ENCODE data around the gene TMEM151B. TPM values are rescaled to one million over a fixed set of nuclear protein-coding genes. Genes with fewer than 3 reads are reported as not detected.

TMEM151B gene
- total and polyA plus RNA-seq, 9 of the 15 experiments (the other 6 are each of a cell fraction or from before 2014, with no cell fraction given), result not detected

DNA sequence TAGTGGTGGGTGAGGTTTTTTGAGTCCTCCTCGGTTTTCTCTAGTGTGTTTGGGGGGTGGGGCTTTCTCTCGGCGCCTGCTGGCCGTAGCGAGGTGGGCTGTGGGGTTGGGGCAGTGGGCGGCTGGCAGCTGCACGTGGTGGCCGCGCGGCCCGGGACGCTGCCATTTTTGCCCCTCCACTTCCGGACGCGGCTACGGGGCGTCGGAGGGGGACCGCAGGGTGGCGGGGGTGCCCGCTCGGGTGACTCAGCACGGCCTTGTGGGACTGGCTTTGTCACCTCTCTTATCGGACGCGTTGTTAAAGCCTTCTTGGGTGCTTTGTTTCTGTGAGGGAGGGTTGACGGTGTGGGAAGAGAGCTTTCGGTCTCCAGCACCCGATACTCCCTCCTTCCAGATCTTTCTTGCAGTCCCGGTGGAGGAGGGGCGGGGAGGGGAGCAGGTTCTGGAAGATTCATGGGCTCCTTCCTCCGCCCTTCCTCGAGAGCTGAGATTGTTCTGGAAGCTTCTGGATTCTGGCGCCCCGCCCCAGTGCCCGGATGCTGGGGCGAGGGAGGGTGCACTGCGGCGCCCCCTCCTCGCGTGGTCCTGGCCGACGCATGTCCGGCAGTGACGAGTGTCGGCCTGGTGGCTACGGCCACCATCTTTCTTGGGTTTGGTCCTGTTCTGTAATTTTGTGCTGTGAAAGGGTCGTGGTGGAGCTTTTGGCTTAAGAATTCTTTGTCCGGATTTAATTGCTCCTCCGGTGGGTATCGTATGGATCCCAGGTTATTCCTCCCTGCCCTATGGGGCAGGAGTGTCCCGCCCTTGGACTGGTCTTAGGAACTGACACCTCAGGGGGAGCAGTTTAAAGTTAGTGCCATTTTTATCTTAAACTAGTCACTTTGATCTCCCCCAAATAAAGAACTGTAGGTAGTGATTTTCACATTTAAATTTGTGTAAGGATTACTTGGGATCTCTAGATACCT lies 22.6 kb upstream of the TMEM151B start:
- Histone ChIP-seq H3K27me3 (ENCODE audit: control insufficient read depth in 2 of 2, insufficient read depth in 2 of 2, low read length in 2 of 2) (no peaks in the 10 kb centered on the region), H2AFZ (ENCODE audit: low read depth, low read length) (no peak overlapping the region), H3K4me3 (peak overlapping the region; percentile 94), H3K79me2 (ENCODE audit: control insufficient read depth, insufficient read depth, low read length) (peaks cover 59% of the 10 kb centered on the region), H3K27ac (ENCODE audit: extremely low read depth, low read depth, low read length) (peak overlapping the region; percentile 98), H3K9me3 (replicated peaks; ENCODE audit: control insufficient read depth, insufficient read depth, low read depth, low read length) (no peaks in the 10 kb centered on the region), H4K20me1 (replicated peaks; ENCODE audit: control insufficient read depth, insufficient read depth, low read length) (peaks cover 53% of the 10 kb centered on the region), H3K4me1 (replicated peaks in 1 of 2; ENCODE audit: control insufficient read depth in 2 of 2, insufficient read depth in 2 of 2, low read length in 2 of 2) (peaks cover 22 to 34% of the 10 kb centered on the region in 2 experiments), H3K4me2 (ENCODE audit: insufficient read depth, low read length) (peak overlapping the region; percentile 99), H3K9me1 (ENCODE audit: control insufficient read depth, insufficient read depth, low read length) (peaks cover 11% of the 10 kb centered on the region), H3K36me3 (ENCODE audit: control insufficient read depth, insufficient read depth, low read length) (peaks cover 56% of the 10 kb centered on the region), H3K9ac (ENCODE audit: insufficient read depth in 1 of 2, low read depth in 2 of 2, low read length in 2 of 2) (peak overlapping the region; percentile 95 to 100)
- ChIA-PET CTCF (ENCODE audit: low intra/inter-chr PET ratio) (no interaction called here), POLR2A (interaction anchor here (0.5 to 7.4 kb wide), 67 partner anchors 8 to 887 kb away, joined by 3 to 144 read pairs (median 4); partner anchors contain the start of genes AARS2, CAPN11, GTPBP2 and MYMX)
- under 1% methylated on average over 47 of the region's 52 CpGs for WGBS (ENCODE audit: insufficient coverage, low coverage, missing lambda C conversion rate)
- no TSS peak for BruUV-seq (replicated peaks)
- ATAC-seq, result peak; percentile 79
- in situ Hi-C loops (cut with MboI), result no loop called here
- intact Hi-C loops (cut with micrococcal nuclease), result no loop called here
- FAIRE-seq, result peak; percentile 67
- peak; percentile 80 to 93 (median 84) for DNase-seq (ENCODE audit: extremely low read depth in 1 of 4, low spot score in 3 of 4)
- TF ChIP-seq MEF2D (tag; conservative IDR thresholded peaks at IDR 0.05; ENCODE audit: low read depth), result no peak; the same call in 1 of the 2 replicates
- no peak for TF ChIP-seq NBN (IDR thresholded peaks at IDR 0.05; ENCODE audit: low read depth)
- TF ChIP-seq ZFP30 (CRISPR knock-in tag; IDR thresholded peaks at IDR 0.05; ENCODE audit: borderline replicate concordance), result no peak
- TF ChIP-seq NUFIP1 (IDR thresholded peaks at IDR 0.05; ENCODE audit: partially characterized antibody), result no peak
- TF ChIP-seq CHD2 (IDR thresholded peaks at IDR 0.05; ENCODE audit: low read depth, low read length), result peak; percentile 18; the same call in 1 of the 2 replicates
- TF ChIP-seq, protein P1, sequence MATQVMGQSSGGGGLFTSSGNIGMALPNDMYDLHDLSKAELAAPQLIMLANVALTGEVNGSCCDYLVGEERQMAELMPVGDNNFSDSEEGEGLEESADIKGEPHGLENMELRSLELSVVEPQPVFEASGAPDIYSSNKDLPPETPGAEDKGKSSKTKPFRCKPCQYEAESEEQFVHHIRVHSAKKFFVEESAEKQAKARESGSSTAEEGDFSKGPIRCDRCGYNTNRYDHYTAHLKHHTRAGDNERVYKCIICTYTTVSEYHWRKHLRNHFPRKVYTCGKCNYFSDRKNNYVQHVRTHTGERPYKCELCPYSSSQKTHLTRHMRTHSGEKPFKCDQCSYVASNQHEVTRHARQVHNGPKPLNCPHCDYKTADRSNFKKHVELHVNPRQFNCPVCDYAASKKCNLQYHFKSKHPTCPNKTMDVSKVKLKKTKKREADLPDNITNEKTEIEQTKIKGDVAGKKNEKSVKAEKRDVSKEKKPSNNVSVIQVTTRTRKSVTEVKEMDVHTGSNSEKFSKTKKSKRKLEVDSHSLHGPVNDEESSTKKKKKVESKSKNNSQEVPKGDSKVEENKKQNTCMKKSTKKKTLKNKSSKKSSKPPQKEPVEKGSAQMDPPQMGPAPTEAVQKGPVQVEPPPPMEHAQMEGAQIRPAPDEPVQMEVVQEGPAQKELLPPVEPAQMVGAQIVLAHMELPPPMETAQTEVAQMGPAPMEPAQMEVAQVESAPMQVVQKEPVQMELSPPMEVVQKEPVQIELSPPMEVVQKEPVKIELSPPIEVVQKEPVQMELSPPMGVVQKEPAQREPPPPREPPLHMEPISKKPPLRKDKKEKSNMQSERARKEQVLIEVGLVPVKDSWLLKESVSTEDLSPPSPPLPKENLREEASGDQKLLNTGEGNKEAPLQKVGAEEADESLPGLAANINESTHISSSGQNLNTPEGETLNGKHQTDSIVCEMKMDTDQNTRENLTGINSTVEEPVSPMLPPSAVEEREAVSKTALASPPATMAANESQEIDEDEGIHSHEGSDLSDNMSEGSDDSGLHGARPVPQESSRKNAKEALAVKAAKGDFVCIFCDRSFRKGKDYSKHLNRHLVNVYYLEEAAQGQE (IDR thresholded peaks at IDR 0.05; ENCODE audit: borderline replicate concordance), result peak; percentile 41
- TF ChIP-seq, protein P1 (CRISPR knock-in tag; IDR thresholded peaks at IDR 0.05; ENCODE audit: low read depth), result no peak

Measured in K562 (cell line).